Measurements from ENCODE around the gene FLNB. TPM values are rescaled to one million over a fixed set of nuclear protein-coding genes. Genes with fewer than 3 reads are reported as not detected.

Gene FLNB
- total RNA-seq, 1 experiment from 2014 or later: 83.4 TPM

DNA sequence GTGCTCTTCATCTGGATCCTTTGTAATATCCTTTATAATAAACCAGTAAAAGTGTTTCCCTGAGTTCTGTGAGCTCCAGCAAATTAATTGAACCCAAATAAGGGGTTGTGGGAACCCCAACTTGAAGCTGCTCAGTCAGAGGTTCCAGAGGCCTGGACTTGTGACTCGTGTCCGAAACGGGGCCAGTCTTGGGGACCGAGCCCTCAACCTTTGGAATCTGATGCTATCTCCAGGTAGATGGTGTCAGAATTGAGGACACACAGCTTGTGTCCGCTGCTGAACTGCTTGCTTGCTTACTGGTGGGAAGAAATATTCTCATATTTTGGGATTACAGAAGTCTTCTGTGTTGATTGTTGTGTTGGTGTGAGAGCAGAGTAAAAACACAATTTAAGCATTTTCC lies 39.7 kb upstream of the FLNB start:
- H3K27ac ChIP-seq (ENCODE audit: insufficient read length, low read depth, low read length): no peak overlapping the region

More for the DNA sequence above, 39.7 kb upstream of the FLNB start:
- Histone ChIP-seq H3K79me1 (ENCODE audit: insufficient read depth, low read depth, low read length, poor library complexity, severe bottlenecking) (no peaks in the 10 kb centered on the region), H3K79me2 (ENCODE audit: insufficient read depth, low read length) (no peaks in the 10 kb centered on the region), H3K23ac (ENCODE audit: insufficient read length, low read depth, low read length) (no peak overlapping the region), H2BK120ac (ENCODE audit: low read depth, low read length, poor library complexity, severe bottlenecking) (no peak overlapping the region), H2BK12ac (ENCODE audit: insufficient read length, low read depth, low read length) (no peak overlapping the region), H3K23me2 (ENCODE audit: insufficient read length, low read depth, low read length, poor library complexity, severe bottlenecking) (no peaks in the 10 kb centered on the region), H2BK5ac (ENCODE audit: insufficient read length, low read length) (no peak overlapping the region), H2BK20ac (ENCODE audit: low read depth, low read length, poor library complexity, severe bottlenecking) (no peak overlapping the region), H2AFZ (ENCODE audit: low read length) (no peak overlapping the region), H2BK15ac (ENCODE audit: low read depth, low read length) (no peak overlapping the region), H4K5ac (ENCODE audit: insufficient read length, low read depth, low read length) (no peak overlapping the region), H3T11ph (ENCODE audit: low read length) (no peak overlapping the region), H3K4me1 (ENCODE audit: insufficient read depth, low read length) (no peaks in the 10 kb centered on the region; the same call in 1 of the 2 replicates), H3K14ac (ENCODE audit: insufficient read depth, low read length) (no peak overlapping the region), H2AK5ac (ENCODE audit: insufficient read length, low read length) (no peak overlapping the region), H3K4me2 (ENCODE audit: insufficient read depth, insufficient read length, low read length) (no peak overlapping the region), H3K18ac (ENCODE audit: insufficient read length, low read depth, low read length) (no peak overlapping the region), H3K56ac (ENCODE audit: insufficient read length, low read depth, low read length) (no peak overlapping the region), H3K4ac (ENCODE audit: low read depth, low read length) (no peak overlapping the region), H3K9ac (ENCODE audit: extremely low read depth, insufficient read length, low read length) (no peak overlapping the region), H4K8ac (replicated peaks; ENCODE audit: insufficient read length, low read depth, low read length) (no peak overlapping the region), H4K91ac (ENCODE audit: insufficient read length, low read depth, low read length) (no peak overlapping the region), H3K27me3 (ENCODE audit: insufficient read depth, low read length) (no peaks in the 10 kb centered on the region), H3K9me3 (ENCODE audit: control insufficient read depth, low read depth, low read length) (no peaks in the 10 kb centered on the region), H4K20me1 (ENCODE audit: control insufficient read depth, insufficient read depth, insufficient read length) (no peaks in the 10 kb centered on the region)
- Mint-ChIP-seq H3K36me3 (ENCODE audit: insufficient read depth in 1 of 3, low read depth in 3 of 3) (no peaks in the 10 kb centered on the region), H3K27me3 (ENCODE audit: low read depth) (no peaks in the 10 kb centered on the region), H3K27ac (peak overlapping the region in 1 of 3 experiments; percentile 61; a peak in 1 of 7 replicates), H3K9me3 (no peaks in the 10 kb centered on the region), H3K4me1 (peaks cover 20 to 26% of the 10 kb centered on the region in 2 experiments), H3K4me3 (no peak overlapping the region; a peak in 1 of 5 replicates)
- WGBS (ENCODE audit: extremely low coverage, insufficient read length, low lambda C conversion rate): no CpG with 5 or more reads among the region's 5 CpGs
- no peak for DNase-seq
- no peak for TF ChIP-seq CTCF (conservative IDR thresholded peaks at IDR 0.05)

Data from H9 (cell line).